Activated CD8-positive, alpha-beta T cell treated with anti-CD3 and anti-CD28 coated beads for 36 hours (primary cell): Measurements from ENCODE around the gene SVEP1. TPM values are rescaled to one million over a fixed set of nuclear protein-coding genes. Genes with fewer than 3 reads are reported as not detected.

ENCODE experiments used
- ATAC-seq: fragments of 200-7000 bp; cut with Tn5 transposase; one replicate; pipeline ENCODE4 v1.10.0; 2021; ENCODE audit warnings: mild to moderate bottlenecking, moderate library complexity
- CTCF ChIA-PET: fragments of 350-600 bp; sonication (Branson Sonifier 250); formaldehyde crosslinking; loops from one replicate; lab custom pipeline; 2021; ENCODE audit warnings: antibody characterized with exemption; lab: Charles Lee
- POLR2A ChIA-PET: fragments of 350-600 bp; sonication (Branson Sonifier 250); formaldehyde crosslinking; loops from one replicate; lab custom pipeline; 2021; ENCODE audit warnings: antibody characterized with exemption; lab: Charles Lee
- DNase-seq: peaks from one replicate; pipeline ENCODE4 v3.0.0-alpha.2; 2020
- H3K27ac Mint-ChIP-seq: one replicate; pipeline ENCODE4 v1.8.0; 2021; ENCODE audit warnings: mild to moderate bottlenecking, mixed read lengths
- H3K27me3 Mint-ChIP-seq: one replicate; pipeline ENCODE4 v1.8.0; 2021; ENCODE audit warnings: mixed read lengths
- H3K36me3 Mint-ChIP-seq: one replicate; pipeline ENCODE4 v1.8.0; 2021; ENCODE audit warnings: low read depth, mixed read lengths
- H3K4me1 Mint-ChIP-seq: one replicate; pipeline ENCODE4 v1.8.0; 2021; ENCODE audit warnings: low read depth, mixed read lengths
- H3K4me3 Mint-ChIP-seq: one replicate; pipeline ENCODE4 v1.8.0; 2021; ENCODE audit warnings: mild to moderate bottlenecking, moderate library complexity, mixed read lengths
- H3K9me3 Mint-ChIP-seq: one replicate; pipeline ENCODE4 v1.8.0; 2021; ENCODE audit warnings: mixed read lengths
- intact Hi-C: fragments of 100-400 bp; cut with micrococcal nuclease; formaldehyde crosslinking; loops from one replicate; pipeline ENCODE4 v1.10.0; 2022
- total RNA-seq, 2 experiments: library from RNA; stranded (reverse); gene quantifications; one replicate each; pipeline ENCODE4 v1.2.3, GENCODE V29; 2021
- TF ChIP-seq, protein P1 (sequence below): fragments of 200-600 bp; IDR thresholded peaks from one replicate; pipeline ENCODE4 v1.8.0; 2022; ENCODE audit warnings: antibody characterized with exemption, mild to moderate bottlenecking

Gene SVEP1
- total RNA-seq, 2 experiments from 2014 or later: not detected

DNA sequence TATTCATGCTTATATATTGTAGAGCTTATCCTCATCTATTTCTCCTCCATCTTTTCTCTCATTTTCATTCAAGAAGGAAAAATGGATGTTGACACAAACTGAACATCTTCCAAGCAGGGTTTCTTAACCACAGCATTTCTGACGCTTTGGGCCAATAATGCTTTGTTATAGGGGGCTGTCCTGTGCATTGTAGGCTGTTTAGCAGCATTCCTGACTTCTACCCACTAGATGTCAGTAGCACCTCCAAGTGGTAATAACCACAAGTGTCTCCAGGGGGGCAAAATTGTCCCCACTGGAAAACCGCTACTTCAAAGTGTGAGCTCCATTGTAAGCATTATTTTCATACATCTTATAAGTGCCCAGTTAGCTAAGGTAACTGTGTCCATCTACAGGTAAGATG is 239.2 kb downstream of the SVEP1 start:
- Mint-ChIP-seq H3K9me3 (no peaks in the 10 kb centered on the region), H3K27me3 (no peaks in the 10 kb centered on the region), H3K36me3 (no peaks in the 10 kb centered on the region), H3K27ac (no peak overlapping the region), H3K4me3 (no peak overlapping the region), H3K4me1 (no peaks in the 10 kb centered on the region)
- TF ChIP-seq, protein P1, sequence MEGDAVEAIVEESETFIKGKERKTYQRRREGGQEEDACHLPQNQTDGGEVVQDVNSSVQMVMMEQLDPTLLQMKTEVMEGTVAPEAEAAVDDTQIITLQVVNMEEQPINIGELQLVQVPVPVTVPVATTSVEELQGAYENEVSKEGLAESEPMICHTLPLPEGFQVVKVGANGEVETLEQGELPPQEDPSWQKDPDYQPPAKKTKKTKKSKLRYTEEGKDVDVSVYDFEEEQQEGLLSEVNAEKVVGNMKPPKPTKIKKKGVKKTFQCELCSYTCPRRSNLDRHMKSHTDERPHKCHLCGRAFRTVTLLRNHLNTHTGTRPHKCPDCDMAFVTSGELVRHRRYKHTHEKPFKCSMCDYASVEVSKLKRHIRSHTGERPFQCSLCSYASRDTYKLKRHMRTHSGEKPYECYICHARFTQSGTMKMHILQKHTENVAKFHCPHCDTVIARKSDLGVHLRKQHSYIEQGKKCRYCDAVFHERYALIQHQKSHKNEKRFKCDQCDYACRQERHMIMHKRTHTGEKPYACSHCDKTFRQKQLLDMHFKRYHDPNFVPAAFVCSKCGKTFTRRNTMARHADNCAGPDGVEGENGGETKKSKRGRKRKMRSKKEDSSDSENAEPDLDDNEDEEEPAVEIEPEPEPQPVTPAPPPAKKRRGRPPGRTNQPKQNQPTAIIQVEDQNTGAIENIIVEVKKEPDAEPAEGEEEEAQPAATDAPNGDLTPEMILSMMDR: no peak
- no peak for ATAC-seq
- ChIA-PET CTCF (no interaction called here), POLR2A (no interaction called here)
- intact Hi-C loops: no loop called here
- DNase-seq: no peak

DNA sequence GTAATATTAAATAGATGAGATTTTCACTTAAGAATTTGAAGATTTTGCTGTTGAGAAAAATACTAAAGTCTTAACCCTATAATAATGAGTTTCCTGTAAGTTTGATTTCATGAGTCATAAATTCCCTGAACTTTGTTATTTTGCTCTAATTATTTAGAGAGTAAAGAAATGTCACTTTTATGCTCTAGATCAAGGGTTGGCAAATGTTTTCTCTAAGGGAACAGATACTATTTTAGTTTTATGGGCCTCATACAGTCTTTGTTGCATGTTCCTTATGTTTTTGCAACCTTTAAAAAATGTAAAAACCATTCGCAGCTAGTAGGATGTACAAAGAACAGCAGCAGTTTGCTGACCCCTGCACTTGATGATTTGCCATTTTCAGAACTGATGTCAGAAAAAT is 241.4 kb downstream of the SVEP1 start:
- intact Hi-C loops: no loop called here
- Mint-ChIP-seq H3K4me3 (no peak overlapping the region), H3K27ac (no peak overlapping the region), H3K4me1 (no peaks in the 10 kb centered on the region), H3K36me3 (no peaks in the 10 kb centered on the region), H3K27me3 (no peaks in the 10 kb centered on the region), H3K9me3 (no peaks in the 10 kb centered on the region)
- ChIA-PET POLR2A (no interaction called here), CTCF (no interaction called here)
- DNase-seq (no peak), ATAC-seq (no peak)
- TF ChIP-seq, protein P1: no peak

DNA sequence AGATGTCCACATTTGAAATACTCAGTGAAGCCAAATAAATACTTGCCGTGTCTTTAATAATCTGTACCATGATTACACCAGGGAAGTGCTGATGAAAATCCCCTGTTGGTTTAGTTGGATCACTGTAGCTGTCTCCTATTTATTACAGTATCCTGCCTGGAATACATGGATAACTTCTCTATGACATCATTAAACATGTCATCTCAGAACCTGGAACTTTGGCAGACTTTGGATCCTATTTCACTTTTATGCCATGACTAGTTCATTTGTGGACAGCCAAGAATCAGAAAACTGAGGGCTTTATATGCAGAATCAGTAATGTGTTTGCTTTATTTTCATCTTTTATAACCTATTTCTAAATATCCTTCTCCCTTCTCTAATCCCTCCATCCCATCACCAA is 241.8 kb downstream of the SVEP1 start, which contains the start of gene TXNDC8:
Gene TXNDC8, minus strand, starts transcription at position 137 of the 400 bp plus-strand sequence.
- TF ChIP-seq, protein P1: no peak
- no peaks in the 10 kb centered on the region for H3K36me3 Mint-ChIP-seq
- ChIA-PET POLR2A (no interaction called here), CTCF (no interaction called here)
- no peaks in the 10 kb centered on the region for H3K4me1 Mint-ChIP-seq
- DNase-seq (no peak), ATAC-seq (no peak)
- H3K9me3 Mint-ChIP-seq: no peaks in the 10 kb centered on the region
- intact Hi-C loops: no loop called here
- H3K27me3 Mint-ChIP-seq: no peaks in the 10 kb centered on the region
- no peak within 1 kb of the TSS for H3K4me3 Mint-ChIP-seq
- H3K27ac Mint-ChIP-seq: no peak within 1 kb of the TSS

DNA sequence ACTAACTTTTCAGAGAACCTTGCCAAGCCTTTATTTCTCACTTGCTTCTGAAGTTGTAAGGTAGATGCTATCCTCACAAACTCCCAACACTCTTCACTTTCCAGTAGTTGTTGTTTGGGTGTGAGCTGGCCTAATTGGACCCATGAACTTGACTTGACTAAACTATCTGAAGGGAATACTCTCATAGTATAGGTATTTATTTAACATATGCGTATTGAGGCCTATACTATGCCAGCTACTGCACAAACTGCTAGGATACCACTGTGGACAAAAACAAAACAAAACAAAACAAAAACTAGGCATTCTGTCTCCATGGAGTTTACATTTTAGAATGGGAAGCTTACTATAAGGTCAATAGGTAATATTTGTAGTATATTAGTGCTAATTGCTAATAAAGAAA is 243.2 kb downstream of the SVEP1 start:
- TF ChIP-seq, protein P1: no peak
- ChIA-PET POLR2A (no interaction called here), CTCF (no interaction called here)
- intact Hi-C loops: no loop called here
- Mint-ChIP-seq H3K4me1 (no peaks in the 10 kb centered on the region), H3K9me3 (no peaks in the 10 kb centered on the region), H3K27ac (no peak overlapping the region), H3K27me3 (peaks cover 2% of the 10 kb centered on the region), H3K36me3 (no peaks in the 10 kb centered on the region), H3K4me3 (no peak overlapping the region)
- ATAC-seq (no peak), DNase-seq (no peak)

GRCh38 chr9:110334871-110335270 is 244.7 kb downstream of the SVEP1 start:
- intact Hi-C loops: no loop called here
- ATAC-seq: no peak

More at GRCh38 chr9:110334871-110335270, 244.7 kb downstream of the SVEP1 start:
- ChIA-PET POLR2A (no interaction called here), CTCF (no interaction called here)
- TF ChIP-seq, protein P1: no peak
- no peaks in the 10 kb centered on the region for H3K36me3 Mint-ChIP-seq
- DNase-seq: no peak
- no peak overlapping the region for H3K4me3 Mint-ChIP-seq
- no peaks in the 10 kb centered on the region for H3K4me1 Mint-ChIP-seq
- no peak overlapping the region for H3K27ac Mint-ChIP-seq
- peaks cover 2% of the 10 kb centered on the region for H3K27me3 Mint-ChIP-seq
- no peaks in the 10 kb centered on the region for H3K9me3 Mint-ChIP-seq
